ENCODE measurements around the gene UST.
A peak's percentile ranks its signal among the peaks of the same experiment; 100 is the strongest.

Gene UST

GRCh38 chr6:149060300-149060984 is 313.6 kb downstream of the UST start:
- Histone ChIP-seq H3K4me3 (ENCODE audit: low read length in 2 of 2) (peak overlapping the region; percentile 8 to 45), H3K9me3 (ENCODE audit: control insufficient read depth in 2 of 2, low read length in 2 of 2) (no peaks in the 10 kb centered on the region), H3K9ac (ENCODE audit: low read depth in 1 of 2, low read length in 2 of 2) (peak overlapping the region; percentile 20 to 23), H3K4me1 (ENCODE audit: control insufficient read depth in 2 of 2, insufficient read depth in 2 of 2, low read length in 2 of 2) (peaks cover 18 to 27% of the 10 kb centered on the region in 2 donors), H3K27ac (ENCODE audit: low read depth in 2 of 2, low read length in 2 of 2) (peak overlapping the region; percentile 38 to 63), H3K27me3 (ENCODE audit: control insufficient read depth in 2 of 2, insufficient read depth in 2 of 2, low read length in 2 of 2) (no peaks in the 10 kb centered on the region), H3K36me3 (ENCODE audit: control insufficient read depth in 2 of 2, insufficient read depth in 2 of 2, low read length in 2 of 2) (no peaks in the 10 kb centered on the region)

GRCh38 chr6:149060985-149061760 is 314.3 kb downstream of the UST start:
- no peaks in the 10 kb centered on the region for H3K36me3 ChIP-seq (ENCODE audit: control insufficient read depth in 2 of 2, insufficient read depth in 2 of 2, low read length in 2 of 2)
- peak overlapping the region in 1 of 2 donors; percentile 23 for H3K9ac ChIP-seq (ENCODE audit: low read depth in 1 of 2, low read length in 2 of 2)
- H3K9me3 ChIP-seq (ENCODE audit: control insufficient read depth in 2 of 2, low read length in 2 of 2) = no peaks in the 10 kb centered on the region
- H3K4me1 ChIP-seq (ENCODE audit: control insufficient read depth in 2 of 2, insufficient read depth in 2 of 2, low read length in 2 of 2) = peaks cover 16 to 27% of the 10 kb centered on the region in 2 donors
- peak overlapping the region; percentile 38 to 63 for H3K27ac ChIP-seq (ENCODE audit: low read depth in 2 of 2, low read length in 2 of 2)
- peak overlapping the region in 1 of 2 donors; percentile 45 for H3K4me3 ChIP-seq (ENCODE audit: low read length in 2 of 2)
- H3K27me3 ChIP-seq (ENCODE audit: control insufficient read depth in 2 of 2, insufficient read depth in 2 of 2, low read length in 2 of 2) = no peaks in the 10 kb centered on the region

- H3K4me1 ChIP-seq (ENCODE audit: control insufficient read depth in 2 of 2, insufficient read depth in 2 of 2, low read length in 2 of 2) = peaks cover 16 to 27% of the 10 kb centered on the region in 2 donors
- no peaks in the 10 kb centered on the region for H3K27me3 ChIP-seq (ENCODE audit: control insufficient read depth in 2 of 2, insufficient read depth in 2 of 2, low read length in 2 of 2)
- H3K9me3 ChIP-seq (ENCODE audit: control insufficient read depth in 2 of 2, low read length in 2 of 2) = no peaks in the 10 kb centered on the region
- H3K27ac ChIP-seq (ENCODE audit: low read depth in 2 of 2, low read length in 2 of 2) = peak overlapping the region in 1 of 2 donors; percentile 26
- H3K36me3 ChIP-seq (ENCODE audit: control insufficient read depth in 2 of 2, insufficient read depth in 2 of 2, low read length in 2 of 2) = no peaks in the 10 kb centered on the region
- no peak overlapping the region for H3K4me3 ChIP-seq (ENCODE audit: low read length in 2 of 2)
- no peak overlapping the region for H3K9ac ChIP-seq (ENCODE audit: low read depth in 1 of 2, low read length in 2 of 2)
These were observed 315.1 kb downstream of the UST start for GRCh38 chr6:149061930-149062329.

GRCh38 chr6:149062653-149063348 is 316.0 kb downstream of the UST start:
- Histone ChIP-seq H3K4me3 (ENCODE audit: low read length in 2 of 2) (no peak overlapping the region), H3K27ac (ENCODE audit: low read depth in 2 of 2, low read length in 2 of 2) (no peak overlapping the region), H3K4me1 (ENCODE audit: control insufficient read depth in 2 of 2, insufficient read depth in 2 of 2, low read length in 2 of 2) (peaks cover 16 to 27% of the 10 kb centered on the region in 2 donors), H3K9me3 (ENCODE audit: control insufficient read depth in 2 of 2, low read length in 2 of 2) (no peaks in the 10 kb centered on the region), H3K36me3 (ENCODE audit: control insufficient read depth in 2 of 2, insufficient read depth in 2 of 2, low read length in 2 of 2) (no peaks in the 10 kb centered on the region), H3K27me3 (ENCODE audit: control insufficient read depth in 2 of 2, insufficient read depth in 2 of 2, low read length in 2 of 2) (no peaks in the 10 kb centered on the region), H3K9ac (ENCODE audit: low read depth in 1 of 2, low read length in 2 of 2) (no peak overlapping the region)

- no peaks in the 10 kb centered on the region for H3K36me3 ChIP-seq (ENCODE audit: control insufficient read depth in 2 of 2, insufficient read depth in 2 of 2, low read length in 2 of 2)
- H3K9me3 ChIP-seq (ENCODE audit: control insufficient read depth in 2 of 2, low read length in 2 of 2) = no peaks in the 10 kb centered on the region
- no peak overlapping the region for H3K4me3 ChIP-seq (ENCODE audit: low read length in 2 of 2)
- H3K9ac ChIP-seq (ENCODE audit: low read depth in 1 of 2, low read length in 2 of 2) = no peak overlapping the region
- peaks cover 16 to 25% of the 10 kb centered on the region in 2 donors for H3K4me1 ChIP-seq (ENCODE audit: control insufficient read depth in 2 of 2, insufficient read depth in 2 of 2, low read length in 2 of 2)
- H3K27ac ChIP-seq (ENCODE audit: low read depth in 2 of 2, low read length in 2 of 2) = no peak overlapping the region
- H3K27me3 ChIP-seq (ENCODE audit: control insufficient read depth in 2 of 2, insufficient read depth in 2 of 2, low read length in 2 of 2) = no peaks in the 10 kb centered on the region
These were observed 316.6 kb downstream of the UST start for GRCh38 chr6:149063468-149063867.

GRCh38 chr6:149064001-149064659 is 317.3 kb downstream of the UST start:
- H3K27me3 ChIP-seq (ENCODE audit: control insufficient read depth in 2 of 2, insufficient read depth in 2 of 2, low read length in 2 of 2) = no peaks in the 10 kb centered on the region
- H3K4me1 ChIP-seq (ENCODE audit: control insufficient read depth in 2 of 2, insufficient read depth in 2 of 2, low read length in 2 of 2) = peaks cover 16 to 25% of the 10 kb centered on the region in 2 donors
- H3K27ac ChIP-seq (ENCODE audit: low read depth in 2 of 2, low read length in 2 of 2) = no peak overlapping the region
- H3K9ac ChIP-seq (ENCODE audit: low read depth in 1 of 2, low read length in 2 of 2) = no peak overlapping the region
- no peaks in the 10 kb centered on the region for H3K36me3 ChIP-seq (ENCODE audit: control insufficient read depth in 2 of 2, insufficient read depth in 2 of 2, low read length in 2 of 2)
- no peaks in the 10 kb centered on the region for H3K9me3 ChIP-seq (ENCODE audit: control insufficient read depth in 2 of 2, low read length in 2 of 2)
- H3K4me3 ChIP-seq (ENCODE audit: low read length in 2 of 2) = no peak overlapping the region

- H3K4me1 ChIP-seq (ENCODE audit: control insufficient read depth in 2 of 2, insufficient read depth in 2 of 2, low read length in 2 of 2) = peaks cover 12 to 20% of the 10 kb centered on the region in 2 donors
These were observed 317.8 kb downstream of the UST start for GRCh38 chr6:149064660-149065015.

GRCh38 chr6:149065121-149065520 is 318.3 kb downstream of the UST start:
- Histone ChIP-seq H3K27me3 (ENCODE audit: control insufficient read depth in 2 of 2, insufficient read depth in 2 of 2, low read length in 2 of 2) (no peaks in the 10 kb centered on the region), H3K36me3 (ENCODE audit: control insufficient read depth in 2 of 2, insufficient read depth in 2 of 2, low read length in 2 of 2) (no peaks in the 10 kb centered on the region), H3K9ac (ENCODE audit: low read depth in 1 of 2, low read length in 2 of 2) (no peak overlapping the region), H3K4me1 (ENCODE audit: control insufficient read depth in 2 of 2, insufficient read depth in 2 of 2, low read length in 2 of 2) (peaks cover 9 to 17% of the 10 kb centered on the region in 2 donors), H3K27ac (ENCODE audit: low read depth in 2 of 2, low read length in 2 of 2) (no peak overlapping the region), H3K9me3 (ENCODE audit: control insufficient read depth in 2 of 2, low read length in 2 of 2) (no peaks in the 10 kb centered on the region), H3K4me3 (ENCODE audit: low read length in 2 of 2) (no peak overlapping the region)

More at GRCh38 chr6:149064660-149065015, 317.8 kb downstream of the UST start:
- H3K4me3 ChIP-seq (ENCODE audit: low read length in 2 of 2) = no peak overlapping the region
- no peaks in the 10 kb centered on the region for H3K36me3 ChIP-seq (ENCODE audit: control insufficient read depth in 2 of 2, insufficient read depth in 2 of 2, low read length in 2 of 2)
- H3K27ac ChIP-seq (ENCODE audit: low read depth in 2 of 2, low read length in 2 of 2) = no peak overlapping the region
- H3K9me3 ChIP-seq (ENCODE audit: control insufficient read depth in 2 of 2, low read length in 2 of 2) = no peaks in the 10 kb centered on the region
- H3K27me3 ChIP-seq (ENCODE audit: control insufficient read depth in 2 of 2, insufficient read depth in 2 of 2, low read length in 2 of 2) = no peaks in the 10 kb centered on the region
- H3K9ac ChIP-seq (ENCODE audit: low read depth in 1 of 2, low read length in 2 of 2) = no peak overlapping the region

GRCh38 chr6:149065658-149066556 is 319.1 kb downstream of the UST start:
- Histone ChIP-seq H3K9ac (ENCODE audit: low read depth in 1 of 2, low read length in 2 of 2) (no peak overlapping the region), H3K4me3 (ENCODE audit: low read length in 2 of 2) (peak overlapping the region in 1 of 2 donors; percentile 8), H3K27ac (ENCODE audit: low read depth in 2 of 2, low read length in 2 of 2) (peak overlapping the region in 1 of 2 donors; percentile 57), H3K9me3 (ENCODE audit: control insufficient read depth in 2 of 2, low read length in 2 of 2) (no peaks in the 10 kb centered on the region), H3K36me3 (ENCODE audit: control insufficient read depth in 2 of 2, insufficient read depth in 2 of 2, low read length in 2 of 2) (no peaks in the 10 kb centered on the region), H3K4me1 (ENCODE audit: control insufficient read depth in 2 of 2, insufficient read depth in 2 of 2, low read length in 2 of 2) (peaks cover 6 to 9% of the 10 kb centered on the region in 2 donors), H3K27me3 (ENCODE audit: control insufficient read depth in 2 of 2, insufficient read depth in 2 of 2, low read length in 2 of 2) (no peaks in the 10 kb centered on the region)

Measured in mucosa of rectum (tissue), 2 donors.